GM12878 (cell line): ENCODE results near the gene FANCC. TPM values are rescaled to one million over a fixed set of nuclear protein-coding genes. Genes with fewer than 3 reads are reported as not detected.

Experiments
- BMI1 ChIP-seq: fragments of 450-650 bp; IDR thresholded peaks from 2 replicates; pipeline ENCODE4 v1.6.1; 2016; ENCODE audit warnings: mild to moderate bottlenecking, moderate library complexity, borderline replicate concordance
- HDAC6 ChIP-seq: fragments of 200-600 bp; sonication (generic); IDR thresholded peaks from one replicate; pipeline ENCODE4 v1.8.0; 2017; ENCODE audit warnings: antibody characterized with exemption; ENCODE audit not compliant: unreplicated experiment
- NFXL1 ChIP-seq: fragments of 450-650 bp; IDR thresholded peaks from 2 replicates; pipeline ENCODE4 v1.6.1; 2017; ENCODE audit warnings: antibody characterized with exemption, mild to moderate bottlenecking, borderline replicate concordance
- SRF ChIP-seq, 2 experiments: IDR thresholded peaks; 2 replicates each; pipeline ENCODE4 v1.6.1; 2011; ENCODE audit warnings: low read depth in 2 of 2, low read length in 2 of 2, mild to moderate bottlenecking in 1 of 2, moderate library complexity in 1 of 2
- ZNF592 ChIP-seq: fragments of 450-650 bp; IDR thresholded peaks from 2 replicates; pipeline ENCODE4 v1.6.1; 2017; ENCODE audit warnings: mild to moderate bottlenecking, moderate library complexity
- polyA plus RNA-seq, 11 experiments: library from polyadenylated mRNA; depleted of rRNA in 4 of 11; unstranded in 6 of 11; stranded (reverse) in 5 of 11; fragments of >200 nt; fragmentation: Nextera tagmentation in 4 of 11; fragmentation: Illumina TruSeq in 1 of 11; extraction: Ambion mirVana in 4 of 11; extraction: Trizol in 1 of 11; gene quantifications; 1 replicate in 1 of 11; 2 replicates in 10 of 11; pipeline versions ENCODE4 v1.2.1 to v1.2.3, GENCODE V29; 2011 to 2016; ENCODE audit warnings: inconsistent platforms in 2 of 11, missing spikeins in 2 of 11, low read depth in 1 of 11
- total RNA-seq, 4 experiments: library from RNA; depleted of rRNA in 3 of 4; stranded (reverse); fragments of >200 nt in 3 of 4; fragmentation: Illumina TruSeq in 1 of 4; extraction: Trizol in 1 of 4; gene quantifications; 2 replicates each; pipeline versions ENCODE4 v1.2.1 to v1.2.3, GENCODE V29; 2013 to 2021
- TF ChIP-seq, protein P1 (sequence below): IDR thresholded peaks from 2 replicates; pipeline ENCODE4 v1.6.1; 2012; ENCODE audit warnings: improper control_type of control experiment, low read depth, low read length; ENCODE audit not compliant: insufficient replicate concordance
- TF ChIP-seq, protein P2 (sequence below): IDR thresholded peaks from 2 replicates; pipeline ENCODE4 v1.6.1; 2012; ENCODE audit warnings: low read depth, low read length, improper control_type of control experiment

Gene FANCC
- total and polyA plus RNA-seq, 10 of the 15 experiments (the other 5 are each of a cell fraction or from before 2014, with no cell fraction given), result 1.2 to 16.8 (median 10.5) TPM

DNA sequence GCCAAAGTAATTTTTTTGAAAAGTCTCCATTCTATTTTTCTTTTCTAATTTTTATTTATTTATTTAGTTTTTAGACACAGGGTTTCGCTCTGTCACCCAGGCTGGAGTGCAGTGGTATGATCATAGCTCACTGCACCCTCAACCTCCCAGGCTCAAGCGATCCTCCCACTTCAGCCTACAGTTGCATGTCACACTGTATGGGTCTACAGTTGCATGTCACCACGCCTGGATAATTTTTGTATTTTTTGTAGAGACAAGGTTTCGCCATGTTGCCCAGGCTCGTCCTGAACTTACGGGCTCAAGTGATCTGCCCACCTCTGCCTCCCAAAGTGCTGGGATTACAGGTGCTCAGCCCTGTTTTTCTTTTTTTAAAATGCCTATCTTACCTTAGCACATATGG lies 10.7 kb downstream of the FANCC start (continued):
- TF ChIP-seq, protein P1, sequence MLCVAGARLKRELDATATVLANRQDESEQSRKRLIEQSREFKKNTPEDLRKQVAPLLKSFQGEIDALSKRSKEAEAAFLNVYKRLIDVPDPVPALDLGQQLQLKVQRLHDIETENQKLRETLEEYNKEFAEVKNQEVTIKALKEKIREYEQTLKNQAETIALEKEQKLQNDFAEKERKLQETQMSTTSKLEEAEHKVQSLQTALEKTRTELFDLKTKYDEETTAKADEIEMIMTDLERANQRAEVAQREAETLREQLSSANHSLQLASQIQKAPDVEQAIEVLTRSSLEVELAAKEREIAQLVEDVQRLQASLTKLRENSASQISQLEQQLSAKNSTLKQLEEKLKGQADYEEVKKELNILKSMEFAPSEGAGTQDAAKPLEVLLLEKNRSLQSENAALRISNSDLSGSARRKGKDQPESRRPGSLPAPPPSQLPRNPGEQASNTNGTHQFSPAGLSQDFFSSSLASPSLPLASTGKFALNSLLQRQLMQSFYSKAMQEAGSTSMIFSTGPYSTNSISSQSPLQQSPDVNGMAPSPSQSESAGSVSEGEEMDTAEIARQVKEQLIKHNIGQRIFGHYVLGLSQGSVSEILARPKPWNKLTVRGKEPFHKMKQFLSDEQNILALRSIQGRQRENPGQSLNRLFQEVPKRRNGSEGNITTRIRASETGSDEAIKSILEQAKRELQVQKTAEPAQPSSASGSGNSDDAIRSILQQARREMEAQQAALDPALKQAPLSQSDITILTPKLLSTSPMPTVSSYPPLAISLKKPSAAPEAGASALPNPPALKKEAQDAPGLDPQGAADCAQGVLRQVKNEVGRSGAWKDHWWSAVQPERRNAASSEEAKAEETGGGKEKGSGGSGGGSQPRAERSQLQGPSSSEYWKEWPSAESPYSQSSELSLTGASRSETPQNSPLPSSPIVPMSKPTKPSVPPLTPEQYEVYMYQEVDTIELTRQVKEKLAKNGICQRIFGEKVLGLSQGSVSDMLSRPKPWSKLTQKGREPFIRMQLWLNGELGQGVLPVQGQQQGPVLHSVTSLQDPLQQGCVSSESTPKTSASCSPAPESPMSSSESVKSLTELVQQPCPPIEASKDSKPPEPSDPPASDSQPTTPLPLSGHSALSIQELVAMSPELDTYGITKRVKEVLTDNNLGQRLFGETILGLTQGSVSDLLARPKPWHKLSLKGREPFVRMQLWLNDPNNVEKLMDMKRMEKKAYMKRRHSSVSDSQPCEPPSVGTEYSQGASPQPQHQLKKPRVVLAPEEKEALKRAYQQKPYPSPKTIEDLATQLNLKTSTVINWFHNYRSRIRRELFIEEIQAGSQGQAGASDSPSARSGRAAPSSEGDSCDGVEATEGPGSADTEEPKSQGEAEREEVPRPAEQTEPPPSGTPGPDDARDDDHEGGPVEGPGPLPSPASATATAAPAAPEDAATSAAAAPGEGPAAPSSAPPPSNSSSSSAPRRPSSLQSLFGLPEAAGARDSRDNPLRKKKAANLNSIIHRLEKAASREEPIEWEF, result no peak
- no peak for TF ChIP-seq NFXL1
- TF ChIP-seq BMI1, result no peak
- TF ChIP-seq HDAC6, result no peak
- TF ChIP-seq, protein P2, sequence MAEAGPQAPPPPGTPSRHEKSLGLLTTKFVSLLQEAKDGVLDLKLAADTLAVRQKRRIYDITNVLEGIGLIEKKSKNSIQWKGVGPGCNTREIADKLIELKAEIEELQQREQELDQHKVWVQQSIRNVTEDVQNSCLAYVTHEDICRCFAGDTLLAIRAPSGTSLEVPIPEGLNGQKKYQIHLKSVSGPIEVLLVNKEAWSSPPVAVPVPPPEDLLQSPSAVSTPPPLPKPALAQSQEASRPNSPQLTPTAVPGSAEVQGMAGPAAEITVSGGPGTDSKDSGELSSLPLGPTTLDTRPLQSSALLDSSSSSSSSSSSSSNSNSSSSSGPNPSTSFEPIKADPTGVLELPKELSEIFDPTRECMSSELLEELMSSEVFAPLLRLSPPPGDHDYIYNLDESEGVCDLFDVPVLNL, result no peak
- no peak for TF ChIP-seq ZNF592
- TF ChIP-seq SRF (IDR thresholded peaks at IDR 0.05; ENCODE audit: low read depth in 2 of 2, low read length in 2 of 2), result no peak
